Measurements from ENCODE around the gene ZNF629. TPM values are rescaled to one million over a fixed set of nuclear protein-coding genes. Genes with fewer than 3 reads are reported as not detected.

ZNF629 gene
- total and polyA plus RNA-seq, 2 of the 4 experiments (the other 2 are of a cell fraction): 7.3 to 9.1 TPM

- Histone ChIP-seq H3K9me3 (ENCODE audit: control insufficient read depth, insufficient read depth, low read length) (no peaks in the 10 kb centered on the region), H3K27ac (ENCODE audit: insufficient read depth, low read length) (no peak overlapping the region), H4K8ac (ENCODE audit: low read depth in 2 of 2, low read length in 2 of 2) (no peak overlapping the region), H3K4ac (ENCODE audit: low read depth, low read length) (no peak overlapping the region), H4K5ac (ENCODE audit: low read depth, low read length) (no peak overlapping the region), H3K4me2 (ENCODE audit: low read depth, low read length) (no peak overlapping the region), H4K91ac (ENCODE audit: insufficient read depth, low read depth, low read length) (no peak overlapping the region), H3K18ac (ENCODE audit: low read depth, low read length) (no peak overlapping the region), H3K27me3 (ENCODE audit: control insufficient read depth, insufficient read depth, low read length) (no peaks in the 10 kb centered on the region), H3K23ac (ENCODE audit: low read depth, low read length) (no peak overlapping the region), H2BK15ac (ENCODE audit: low read depth, low read length) (no peak overlapping the region), H3K4me1 (ENCODE audit: control insufficient read depth, insufficient read depth, low read length) (peaks cover 14% of the 10 kb centered on the region), H3K79me1 (ENCODE audit: low read depth in 1 of 2, low read length in 2 of 2) (peaks cover 12 to 44% of the 10 kb centered on the region in 2 experiments), H2BK120ac (ENCODE audit: low read depth, low read length) (no peak overlapping the region), H3K9me1 (ENCODE audit: insufficient read depth, low read length) (peaks cover 19% of the 10 kb centered on the region), H2AK9ac (replicated peaks; ENCODE audit: low read depth, low read length, poor library complexity) (no peak overlapping the region), H3K4me3 (ENCODE audit: insufficient read depth, low read depth, low read length) (no peak overlapping the region), H3K9ac (ENCODE audit: low read depth, low read length) (no peak overlapping the region), H2BK20ac (ENCODE audit: low read depth, low read length) (no peak overlapping the region), H4K20me1 (ENCODE audit: insufficient read depth, low read length) (peaks cover 4% of the 10 kb centered on the region; the same call in 1 of the 2 replicates), H2AK5ac (ENCODE audit: low read depth, low read length) (no peak overlapping the region), H3K14ac (replicated peaks; ENCODE audit: low read depth, low read length) (no peak overlapping the region), H3K36me3 (ENCODE audit: control insufficient read depth, insufficient read depth, low read length) (peaks cover 18% of the 10 kb centered on the region), H2AFZ (replicated peaks; ENCODE audit: low read length, poor library complexity) (no peak overlapping the region), H2BK5ac (ENCODE audit: low read depth, low read length, poor library complexity, severe bottlenecking) (no peak overlapping the region), H3K56ac (ENCODE audit: extremely low read depth, insufficient read depth, low read length) (no peak overlapping the region)
- CTCF ChIA-PET: no interaction called here
- no peak for DNase-seq
- in situ Hi-C loops (cut with MboI; ENCODE audit: low sequenced_read_pairs): no loop called here
- intact Hi-C loops (cut with micrococcal nuclease): no loop called here
- dilution Hi-C loops (cut with HindIII; ENCODE audit: low sequenced_read_pairs, unreplicated experiment): no loop called here
- no peak for ATAC-seq (ENCODE audit: low read depth)
- BruUV-seq (replicated peaks): no TSS peak
- no CpG with 5 or more reads among the region's 2 CpGs for WGBS, 2 experiments (ENCODE audit: extremely low coverage in 2 of 2, insufficient read length in 1 of 2)
- no peak for TF ChIP-seq POLR2A (IDR thresholded peaks at IDR 0.05; ENCODE audit: low read depth, low read length)
- no peak for TF ChIP-seq USF2 (IDR thresholded peaks at IDR 0.05; ENCODE audit: low read depth, low read length)
- TF ChIP-seq CTCF (conservative IDR thresholded peaks at IDR 0.05; ENCODE audit: low read depth, low read length): no peak
- no peak for TF ChIP-seq CEBPB (IDR thresholded peaks at IDR 0.05; ENCODE audit: low read depth, low read length)
- no peak for TF ChIP-seq ELK1 (IDR thresholded peaks at IDR 0.05; ENCODE audit: borderline replicate concordance, low read depth, low read length)
- TF ChIP-seq CHD1 (IDR thresholded peaks at IDR 0.05; ENCODE audit: low read depth, low read length): no peak
- TF ChIP-seq MAZ (IDR thresholded peaks at IDR 0.05; ENCODE audit: borderline replicate concordance, low read depth, low read length): no peak
- no peak for TF ChIP-seq MXI1 (IDR thresholded peaks at IDR 0.05; ENCODE audit: borderline replicate concordance, low read depth, low read length)
- TF ChIP-seq RFX5 (IDR thresholded peaks at IDR 0.05; ENCODE audit: low read depth, low read length): no peak
- TF ChIP-seq MAFK (IDR thresholded peaks at IDR 0.05; ENCODE audit: low read depth, low read length): no peak
- POLR2A ChIA-PET (ENCODE audit: unreplicated experiment): no interaction called here
Measured at GRCh38 chr16:30744183-30744582, 42.8 kb downstream of the ZNF629 start.

Data from IMR-90 (cell line).